Effector memory CD4-positive, alpha-beta T cell (primary cell): Measurements from ENCODE around the gene PLXNB1.

Experiments
- DNase-seq, 3 donors: peaks; one replicate each; pipeline ENCODE4 v3.0.0-alpha.2; 2020
- H3K27ac ChIP-seq: 2 replicates; pipeline ENCODE4 v1.7.0; 2013; ENCODE audit warnings: mild to moderate bottlenecking, low read length, moderate library complexity; ENCODE audit not compliant: insufficient read depth, poor library complexity, severe bottlenecking
- H3K27me3 ChIP-seq: replicated peaks from 2 replicates; pipeline ENCODE4 v1.7.0; 2013; ENCODE audit warnings: mild to moderate bottlenecking, low read length; ENCODE audit not compliant: insufficient read depth, control insufficient read depth, poor library complexity, severe bottlenecking
- H3K36me3 ChIP-seq: 2 replicates; pipeline ENCODE4 v1.7.0; 2013; ENCODE audit warnings: mild to moderate bottlenecking, low read length, moderate library complexity; ENCODE audit not compliant: control insufficient read depth, insufficient read depth
- H3K4me1 ChIP-seq: 2 replicates; pipeline ENCODE4 v1.7.0; 2013; ENCODE audit warnings: low read length, mild to moderate bottlenecking; ENCODE audit not compliant: control insufficient read depth, insufficient read depth, poor library complexity, severe bottlenecking
- H3K4me3 ChIP-seq: 2 replicates; pipeline ENCODE4 v1.7.0; 2013; ENCODE audit warnings: low read length, low read depth, mild to moderate bottlenecking; ENCODE audit not compliant: insufficient read depth, poor library complexity, severe bottlenecking
- H3K9me3 ChIP-seq: 2 replicates; pipeline ENCODE4 v1.7.0; 2013; ENCODE audit warnings: mild to moderate bottlenecking, low read length, moderate library complexity; ENCODE audit not compliant: control insufficient read depth

The PLXNB1 gene

GRCh38 chr3:48434591-48435222, 4.8 kb upstream of the PLXNB1 start:
- Histone ChIP-seq H3K4me3 (no peak overlapping the region), H3K4me1 (peaks cover 5% of the 10 kb centered on the region), H3K27ac (no peak overlapping the region), H3K9me3 (no peaks in the 10 kb centered on the region), H3K36me3 (no peaks in the 10 kb centered on the region), H3K27me3 (no peaks in the 10 kb centered on the region)
- peak in 1 of 3 donors; percentile 8 for DNase-seq

DNA sequence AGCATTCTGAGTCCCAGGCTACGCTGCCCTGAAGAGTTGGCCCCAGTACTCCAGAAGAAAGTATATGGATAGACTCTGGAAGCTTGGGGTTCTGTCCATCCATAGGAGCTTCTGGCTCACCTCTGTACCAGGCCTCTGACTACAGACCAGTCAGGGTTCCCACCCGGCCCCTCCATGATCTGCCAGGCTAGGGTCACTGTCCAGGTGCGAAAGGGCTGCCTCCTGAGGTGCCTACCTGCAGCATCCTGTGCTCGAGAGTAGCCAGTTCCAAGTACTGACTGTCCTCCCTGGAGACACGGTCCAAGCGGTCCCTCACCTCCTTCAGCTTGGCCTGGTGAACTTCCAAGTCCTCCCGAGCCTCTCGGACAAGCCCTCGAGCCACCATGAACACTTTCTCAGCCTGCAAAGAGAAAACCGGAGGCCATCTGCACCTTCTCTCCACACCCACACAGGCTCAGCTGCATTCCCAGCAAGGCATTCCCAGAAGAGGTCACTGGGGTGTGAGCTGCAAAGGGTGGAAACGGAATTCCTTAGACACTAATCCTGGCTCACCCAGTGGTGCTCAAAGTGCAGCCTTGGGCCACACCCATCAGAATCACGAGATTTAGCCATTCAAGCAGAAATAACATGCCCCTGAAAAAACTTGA, 3.7 kb upstream of the PLXNB1 start:
- H3K4me3 ChIP-seq, result no peak overlapping the region
- peaks cover 5% of the 10 kb centered on the region for H3K4me1 ChIP-seq
- H3K36me3 ChIP-seq, result no peaks in the 10 kb centered on the region
- no peaks in the 10 kb centered on the region for H3K9me3 ChIP-seq
- H3K27ac ChIP-seq, result no peak overlapping the region
- no peak for DNase-seq
- H3K27me3 ChIP-seq, result no peaks in the 10 kb centered on the region

DNA sequence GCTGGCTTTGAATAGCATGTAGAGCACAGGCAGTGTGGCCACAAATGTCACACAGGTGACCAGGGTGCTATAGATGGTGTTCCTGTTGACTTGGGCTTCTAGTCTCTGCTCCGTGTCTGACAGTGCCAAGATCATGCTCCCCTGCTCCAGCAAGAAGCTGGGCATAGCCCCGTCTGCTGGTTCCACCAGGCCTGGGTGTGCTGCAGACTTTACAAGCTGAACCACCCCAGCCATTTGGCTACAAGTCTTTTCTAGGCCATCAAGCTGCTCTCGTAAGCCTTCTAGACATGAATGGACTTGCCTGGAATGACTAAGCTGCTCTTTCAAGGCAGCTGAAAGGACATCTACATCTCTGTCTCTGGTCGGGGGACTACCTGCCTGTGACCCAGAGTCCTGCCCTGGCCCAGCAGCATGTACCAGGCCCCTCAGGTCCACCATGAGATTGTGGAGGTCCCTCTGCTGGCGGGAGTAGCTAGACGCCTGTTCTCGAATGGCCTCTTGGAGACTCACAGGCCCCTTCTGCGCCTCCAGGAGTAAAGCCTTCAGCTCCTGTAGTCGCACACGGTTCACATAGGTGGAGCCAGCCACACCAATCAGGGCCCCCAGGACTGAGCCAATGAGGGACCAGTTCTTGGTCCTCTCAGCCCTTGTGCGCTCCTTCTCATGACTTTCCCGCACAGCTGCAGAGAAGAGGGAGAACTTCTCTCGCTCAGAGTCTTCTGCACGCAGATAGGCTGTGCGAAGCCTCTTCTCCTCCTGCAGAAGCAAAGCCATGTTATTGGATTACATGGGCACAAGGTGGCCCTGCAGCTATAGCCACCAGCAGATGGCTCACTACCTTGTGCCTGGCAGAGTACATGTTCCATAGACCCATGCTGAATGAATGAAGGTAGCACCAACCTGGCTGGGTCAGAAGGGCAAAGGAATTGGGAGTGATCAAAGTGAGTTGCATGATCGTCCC, 2.8 kb upstream of the PLXNB1 start:
- Histone ChIP-seq H3K27ac (no peak overlapping the region), H3K27me3 (no peaks in the 10 kb centered on the region), H3K4me3 (no peak overlapping the region), H3K9me3 (no peaks in the 10 kb centered on the region), H3K4me1 (peaks cover 9% of the 10 kb centered on the region), H3K36me3 (no peaks in the 10 kb centered on the region)
- DNase-seq, result no peak

DNA sequence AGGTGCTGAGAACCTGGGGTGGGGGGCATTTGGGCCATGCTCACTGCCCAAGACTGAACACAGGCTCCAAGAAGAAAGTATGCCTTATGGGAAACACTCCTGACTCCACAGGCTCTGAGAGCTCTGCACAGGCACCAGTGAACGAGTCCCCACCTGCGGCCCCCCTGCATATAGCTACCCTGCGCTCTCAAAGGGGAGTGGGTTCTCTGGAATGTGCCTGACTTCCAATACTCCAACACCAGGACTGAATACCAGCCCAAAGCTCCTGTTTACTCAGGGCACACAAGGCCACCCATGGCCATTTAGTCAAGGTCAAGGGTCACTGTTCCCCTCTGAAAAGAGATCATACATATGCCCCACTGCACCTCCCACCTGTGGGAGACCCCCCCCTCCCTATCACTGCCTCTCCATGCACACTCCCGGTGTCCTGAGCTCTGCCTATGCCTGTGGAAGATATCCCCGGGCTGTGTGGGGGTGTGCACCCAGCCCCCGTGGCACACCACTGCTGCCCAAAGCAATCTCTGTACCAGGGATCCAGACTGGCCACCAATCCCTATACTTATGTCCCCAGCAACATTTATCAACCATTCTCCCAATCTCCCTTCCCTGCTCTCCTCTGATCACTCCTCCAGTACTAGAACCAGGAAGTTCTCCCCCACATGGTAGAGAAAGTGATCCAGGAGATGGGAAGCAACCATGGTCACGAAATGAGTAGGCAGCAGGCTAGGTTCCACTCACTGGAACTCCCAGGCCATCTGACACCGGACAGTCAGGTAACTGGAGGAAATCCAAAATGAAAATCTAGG, 1.5 kb upstream of the PLXNB1 start:
- Histone ChIP-seq H3K27me3 (no peaks in the 10 kb centered on the region), H3K27ac (no peak overlapping the region), H3K4me3 (no peak overlapping the region), H3K9me3 (no peaks in the 10 kb centered on the region), H3K4me1 (peaks cover 9% of the 10 kb centered on the region), H3K36me3 (no peaks in the 10 kb centered on the region)
- no peak for DNase-seq

DNA sequence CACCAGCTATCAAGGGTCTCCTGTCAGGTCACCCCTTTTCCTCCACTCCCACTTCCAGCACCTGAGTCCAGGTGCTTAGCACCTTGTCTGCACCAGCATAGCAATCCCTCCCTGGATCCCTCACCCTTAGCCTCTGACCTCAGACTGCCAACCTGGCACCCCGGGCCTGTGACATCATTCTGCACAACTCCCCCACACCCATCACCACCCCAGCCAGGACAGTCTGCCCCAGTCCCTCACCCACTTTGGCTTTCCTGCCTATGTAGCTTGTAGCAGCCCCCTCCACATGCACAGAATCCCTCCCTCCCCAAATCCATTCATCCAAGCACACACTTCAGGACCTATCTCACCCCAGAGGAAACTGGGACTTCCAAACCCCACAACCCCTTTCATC, 819 bp upstream of the PLXNB1 start:
- no peak for DNase-seq
- no peaks in the 10 kb centered on the region for H3K9me3 ChIP-seq
- H3K4me1 ChIP-seq, result peaks cover 9% of the 10 kb centered on the region
- H3K27ac ChIP-seq, result no peak overlapping the region
- no peaks in the 10 kb centered on the region for H3K27me3 ChIP-seq
- H3K4me3 ChIP-seq, result no peak overlapping the region
- H3K36me3 ChIP-seq, result no peaks in the 10 kb centered on the region

DNA sequence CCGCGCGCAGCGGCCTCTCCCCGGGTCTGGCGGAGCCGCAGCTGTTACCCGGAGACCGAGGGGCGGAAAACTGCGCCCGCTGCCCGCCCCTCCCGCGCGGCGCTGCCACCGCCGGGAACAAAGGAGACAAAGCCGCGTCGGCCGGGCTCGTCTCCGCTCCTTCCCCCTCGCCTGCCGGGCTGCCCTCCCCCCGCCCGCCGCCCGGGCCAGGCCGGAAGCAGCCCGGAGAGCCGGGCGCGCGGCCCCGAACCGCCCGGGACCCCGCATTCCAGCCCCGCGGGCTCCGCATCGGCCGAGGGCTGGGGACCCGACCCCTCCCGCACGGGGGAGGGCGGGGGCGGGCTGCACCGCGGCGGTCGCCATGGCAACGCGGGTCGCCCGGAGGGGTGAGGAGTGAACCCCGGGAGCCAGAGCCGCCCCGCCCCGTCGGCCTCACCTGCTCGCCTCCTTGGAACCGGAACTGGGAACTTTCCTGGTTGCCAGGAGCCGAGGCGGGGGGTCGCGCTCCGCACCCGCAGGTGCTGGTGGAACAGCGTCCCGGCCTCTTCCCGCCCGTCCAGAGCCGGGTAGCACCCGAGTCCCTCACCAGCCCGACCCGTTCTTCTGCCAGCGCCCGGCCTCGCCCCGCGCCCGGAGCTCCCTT, 448 bp downstream of the PLXNB1 start:
- Histone ChIP-seq H3K36me3 (no peaks in the 10 kb centered on the region), H3K27ac (no peak overlapping the region), H3K4me1 (peaks cover 9% of the 10 kb centered on the region), H3K4me3 (peak overlapping the region; percentile 62), H3K27me3 (no peaks in the 10 kb centered on the region), H3K9me3 (no peaks in the 10 kb centered on the region)
- DNase-seq, result peak; percentile 61 to 68 (median 62)

- H3K27ac ChIP-seq, result no peak overlapping the region
- no peaks in the 10 kb centered on the region for H3K9me3 ChIP-seq
- no peaks in the 10 kb centered on the region for H3K27me3 ChIP-seq
- DNase-seq, result no peak
- no peaks in the 10 kb centered on the region for H3K36me3 ChIP-seq
- H3K4me3 ChIP-seq, result peak overlapping the region; percentile 62
- H3K4me1 ChIP-seq, result peaks cover 9% of the 10 kb centered on the region
Observed at GRCh38 chr3:48428572-48429316, 1.1 kb downstream of the PLXNB1 start.

- Histone ChIP-seq H3K9me3 (no peaks in the 10 kb centered on the region), H3K36me3 (no peaks in the 10 kb centered on the region), H3K27me3 (no peaks in the 10 kb centered on the region), H3K4me3 (no peak overlapping the region), H3K27ac (no peak overlapping the region), H3K4me1 (peaks cover 9% of the 10 kb centered on the region)
- DNase-seq, result no peak
Observed at GRCh38 chr3:48428088-48428571, 1.8 kb downstream of the PLXNB1 start.

DNA sequence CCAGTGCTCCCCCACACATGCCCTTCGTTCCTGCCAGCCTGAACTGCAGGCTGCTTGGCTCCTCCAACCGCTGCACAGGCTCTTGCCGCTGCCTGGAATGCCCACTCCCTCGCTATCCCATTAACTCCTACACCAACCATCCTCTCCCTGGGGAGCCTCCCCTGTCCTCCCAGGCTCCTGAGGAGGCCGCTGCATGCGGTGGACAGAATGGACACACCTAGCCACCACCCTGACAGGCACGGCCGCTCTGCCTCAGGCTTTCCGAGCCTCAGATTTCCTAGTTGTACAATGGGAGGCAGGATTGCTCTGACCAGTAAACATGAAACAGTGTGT, 2.3 kb downstream of the PLXNB1 start:
- Histone ChIP-seq H3K4me1 (peaks cover 9% of the 10 kb centered on the region), H3K4me3 (no peak overlapping the region), H3K9me3 (no peaks in the 10 kb centered on the region), H3K27ac (no peak overlapping the region), H3K27me3 (no peaks in the 10 kb centered on the region), H3K36me3 (no peaks in the 10 kb centered on the region)
- no peak for DNase-seq
